ENCODE results near the gene COA8. TPM values are rescaled to one million over a fixed set of nuclear protein-coding genes. Genes with fewer than 3 reads are reported as not detected.

Gene COA8
- total RNA-seq, 2 donors from 2014 or later = 30.9 to 39.9 TPM

DNA sequence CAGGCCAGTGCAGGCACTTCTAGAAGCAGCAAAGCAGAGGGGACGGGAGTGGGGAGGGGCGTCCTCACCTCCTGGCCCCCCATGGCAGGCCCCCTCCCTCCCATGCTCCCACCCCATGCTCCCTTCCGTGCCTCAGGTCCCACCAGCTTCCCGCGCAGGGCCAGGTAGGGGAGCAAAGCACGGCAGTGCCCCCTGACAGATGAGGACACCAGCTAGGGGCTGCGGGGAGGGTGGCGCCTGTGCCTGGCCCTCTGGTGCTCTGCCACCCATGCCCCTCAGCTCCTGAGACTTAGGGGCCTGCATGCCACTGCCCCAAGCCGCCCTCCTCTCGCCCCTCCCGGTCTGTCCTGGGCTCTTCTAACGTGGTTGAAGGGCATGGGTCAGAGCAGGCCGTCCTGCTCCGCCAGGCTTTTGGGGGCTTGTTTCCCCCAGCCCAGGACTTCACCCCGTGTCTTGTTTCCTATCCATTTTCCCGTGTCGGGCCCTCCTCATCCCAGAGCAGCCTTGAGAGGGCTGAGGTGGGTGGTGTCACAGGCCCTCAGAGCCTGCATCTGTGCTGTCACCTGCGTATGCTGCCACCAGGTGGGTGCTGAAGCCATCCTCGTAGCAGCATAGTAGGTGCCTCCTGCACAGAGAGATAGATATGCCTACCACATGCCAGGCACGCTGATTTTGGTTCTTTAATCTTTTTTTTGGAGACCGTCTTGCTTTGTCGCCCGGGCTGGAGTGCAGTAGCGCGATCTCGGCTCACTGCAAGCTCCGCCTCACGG lies 23.5 kb upstream of the COA8 start:
- ATAC-seq (replicated peaks) = no peak
- Mint-ChIP-seq H3K4me1 (no peaks in the 10 kb centered on the region), H3K9me3 (no peaks in the 10 kb centered on the region), H3K4me3 (no peak overlapping the region), H3K27me3 (no peaks in the 10 kb centered on the region), H3K27ac (no peak overlapping the region), H3K36me3 (ENCODE audit: low read depth) (no peaks in the 10 kb centered on the region)

DNA sequence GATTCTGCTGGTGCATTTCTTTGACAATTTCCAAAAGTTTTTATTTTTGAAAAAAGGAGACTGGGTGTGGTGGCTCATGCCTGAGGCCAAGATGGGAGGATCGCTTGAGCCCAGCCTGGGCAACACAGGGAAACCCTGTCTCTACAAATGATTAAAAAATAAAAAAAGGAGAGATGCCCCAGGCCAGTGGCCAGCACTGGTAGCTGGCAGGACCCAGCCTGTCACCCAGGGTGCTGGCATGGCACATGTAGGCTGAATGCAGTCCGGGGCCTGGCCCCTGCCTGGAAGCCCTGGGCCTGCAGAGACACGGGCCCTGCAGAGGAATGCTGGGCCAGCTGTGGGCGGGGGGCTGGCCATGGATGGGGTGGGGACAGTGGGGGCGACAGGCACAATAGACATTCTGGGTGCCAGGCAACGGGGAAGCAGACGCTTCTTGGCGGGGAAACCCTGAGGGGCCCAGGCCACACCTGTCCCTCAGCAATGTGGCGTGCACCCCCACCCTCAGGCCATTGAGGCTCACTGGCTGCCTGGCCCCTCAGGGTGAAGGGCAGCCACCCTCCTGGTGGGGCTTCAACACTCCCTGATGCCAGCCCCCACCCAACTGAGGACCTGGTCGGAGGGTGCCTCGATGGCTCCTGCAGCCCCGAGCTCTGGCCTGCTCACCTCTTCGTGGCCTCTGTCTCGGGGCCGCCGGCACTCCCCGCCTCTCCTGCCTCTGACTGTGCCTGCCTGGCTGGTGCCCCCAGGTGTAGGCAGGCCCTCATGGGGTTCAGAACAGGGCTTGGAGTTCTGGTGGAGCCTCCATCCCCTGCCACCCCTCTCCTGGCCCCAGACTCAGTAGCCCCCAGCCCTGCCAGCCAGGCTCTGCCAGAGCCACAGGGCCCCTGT lies 21.7 kb upstream of the COA8 start:
- H3K27ac Mint-ChIP-seq = no peak overlapping the region

DNA sequence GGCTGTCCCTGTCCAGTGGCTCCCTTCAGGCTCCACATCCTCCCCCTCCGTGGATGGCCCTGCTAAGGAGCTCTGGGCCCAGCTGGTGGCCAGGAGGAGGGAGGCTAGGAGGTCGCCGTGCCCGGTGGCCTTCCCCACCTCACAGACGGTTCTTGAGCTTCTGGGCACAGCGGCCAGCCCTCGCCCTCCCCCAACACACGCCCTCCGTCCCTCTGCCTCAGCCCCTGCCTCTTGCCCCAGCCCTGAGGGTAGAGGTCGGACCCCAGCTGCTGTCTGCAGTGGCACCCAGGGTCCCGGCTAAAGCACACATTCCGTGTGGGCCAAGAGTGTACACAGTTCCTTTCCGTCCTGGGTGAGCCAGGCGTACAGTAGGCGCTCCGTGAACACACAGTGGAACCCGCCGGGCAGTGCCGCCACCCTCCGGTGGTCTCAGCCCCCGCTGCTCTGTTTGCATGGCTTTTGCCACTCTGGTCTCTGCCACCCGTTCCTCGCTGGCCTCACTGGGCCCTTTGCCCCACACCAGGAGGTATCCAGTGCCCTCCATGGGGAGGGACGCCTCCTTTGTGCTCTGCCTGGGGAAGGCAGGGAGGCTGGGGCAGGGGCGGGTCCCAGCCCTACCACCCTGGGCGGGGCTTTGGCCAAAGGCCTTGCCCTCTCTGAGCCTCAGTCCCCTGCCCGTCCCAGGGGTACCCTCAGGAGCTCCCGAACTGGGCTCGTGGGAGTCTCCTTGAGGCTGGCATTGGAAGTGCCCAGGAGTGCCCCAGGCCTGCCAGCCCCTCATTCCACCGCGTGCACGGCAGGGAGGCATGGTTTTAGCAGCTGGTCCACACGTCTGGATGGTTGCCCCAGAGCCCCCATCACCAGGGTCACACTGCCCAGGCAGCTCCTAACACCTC lies 20.8 kb upstream of the COA8 start:
- no peaks in the 10 kb centered on the region for H3K36me3 Mint-ChIP-seq (ENCODE audit: low read depth)
- no peaks in the 10 kb centered on the region for H3K27me3 Mint-ChIP-seq
- no peaks in the 10 kb centered on the region for H3K9me3 Mint-ChIP-seq
- no peak overlapping the region for H3K4me3 Mint-ChIP-seq
- no peaks in the 10 kb centered on the region for H3K4me1 Mint-ChIP-seq
- no peak for ATAC-seq (replicated peaks)
- H3K27ac Mint-ChIP-seq = no peak overlapping the region

More for the DNA sequence above, 21.7 kb upstream of the COA8 start:
- Mint-ChIP-seq H3K4me1 (no peaks in the 10 kb centered on the region), H3K36me3 (ENCODE audit: low read depth) (no peaks in the 10 kb centered on the region), H3K4me3 (no peak overlapping the region), H3K27me3 (no peaks in the 10 kb centered on the region), H3K9me3 (no peaks in the 10 kb centered on the region)
- ATAC-seq (replicated peaks) = no peak

DNA sequence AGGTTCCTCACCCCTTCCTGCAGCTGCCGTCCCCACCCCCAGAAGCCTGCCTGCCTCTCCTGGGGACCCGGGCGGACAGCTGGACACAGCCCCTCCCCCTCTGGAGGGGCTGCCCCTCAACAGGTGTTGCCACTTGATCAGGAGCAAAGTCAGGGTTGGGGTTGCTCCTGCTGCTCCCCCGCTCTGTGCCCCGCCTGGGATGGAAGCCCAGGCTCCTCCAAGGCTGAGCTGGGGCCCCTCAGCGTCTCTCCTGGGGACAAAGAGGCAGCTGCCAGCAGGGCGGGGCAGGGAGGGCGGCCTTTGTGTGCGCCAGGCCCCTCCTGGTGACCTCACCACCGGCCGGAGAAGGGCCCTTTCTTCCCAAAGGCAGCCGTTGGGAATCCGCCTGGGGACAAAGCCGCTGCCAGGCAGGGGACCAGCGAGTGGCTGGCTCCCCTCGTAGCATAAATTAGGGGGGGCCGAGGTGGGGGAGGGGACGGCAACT lies 20.1 kb upstream of the COA8 start:
- ATAC-seq (replicated peaks) = no peak
- H3K36me3 Mint-ChIP-seq (ENCODE audit: low read depth) = no peaks in the 10 kb centered on the region
- H3K9me3 Mint-ChIP-seq = no peaks in the 10 kb centered on the region
- H3K4me3 Mint-ChIP-seq = no peak overlapping the region
- no peaks in the 10 kb centered on the region for H3K4me1 Mint-ChIP-seq
- H3K27me3 Mint-ChIP-seq = no peaks in the 10 kb centered on the region
- H3K27ac Mint-ChIP-seq = no peak overlapping the region

DNA sequence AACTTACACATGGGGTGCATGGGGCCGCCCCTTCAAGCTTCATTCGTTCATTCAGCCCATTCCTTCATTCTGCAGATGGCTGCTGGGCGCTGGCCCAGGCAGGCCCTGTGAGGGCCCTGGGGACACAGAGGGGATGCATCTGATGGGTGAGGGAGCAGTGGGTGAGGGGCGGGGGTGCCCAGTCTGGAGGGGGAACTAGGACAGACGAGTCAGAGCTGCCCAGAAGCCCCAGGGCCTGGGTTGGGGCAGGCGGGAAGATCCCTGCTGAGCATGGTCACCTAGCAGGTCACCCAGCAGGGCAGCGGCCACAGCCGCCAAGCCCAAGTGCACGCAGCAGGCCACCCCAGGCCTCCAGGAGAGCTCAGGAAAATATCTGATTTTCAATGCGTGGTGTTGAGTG lies 19.6 kb upstream of the COA8 start:
- Mint-ChIP-seq H3K9me3 (no peaks in the 10 kb centered on the region), H3K4me1 (no peaks in the 10 kb centered on the region), H3K27ac (no peak overlapping the region), H3K27me3 (no peaks in the 10 kb centered on the region), H3K36me3 (ENCODE audit: low read depth) (no peaks in the 10 kb centered on the region), H3K4me3 (no peak overlapping the region)
- ATAC-seq (replicated peaks) = no peak

DNA sequence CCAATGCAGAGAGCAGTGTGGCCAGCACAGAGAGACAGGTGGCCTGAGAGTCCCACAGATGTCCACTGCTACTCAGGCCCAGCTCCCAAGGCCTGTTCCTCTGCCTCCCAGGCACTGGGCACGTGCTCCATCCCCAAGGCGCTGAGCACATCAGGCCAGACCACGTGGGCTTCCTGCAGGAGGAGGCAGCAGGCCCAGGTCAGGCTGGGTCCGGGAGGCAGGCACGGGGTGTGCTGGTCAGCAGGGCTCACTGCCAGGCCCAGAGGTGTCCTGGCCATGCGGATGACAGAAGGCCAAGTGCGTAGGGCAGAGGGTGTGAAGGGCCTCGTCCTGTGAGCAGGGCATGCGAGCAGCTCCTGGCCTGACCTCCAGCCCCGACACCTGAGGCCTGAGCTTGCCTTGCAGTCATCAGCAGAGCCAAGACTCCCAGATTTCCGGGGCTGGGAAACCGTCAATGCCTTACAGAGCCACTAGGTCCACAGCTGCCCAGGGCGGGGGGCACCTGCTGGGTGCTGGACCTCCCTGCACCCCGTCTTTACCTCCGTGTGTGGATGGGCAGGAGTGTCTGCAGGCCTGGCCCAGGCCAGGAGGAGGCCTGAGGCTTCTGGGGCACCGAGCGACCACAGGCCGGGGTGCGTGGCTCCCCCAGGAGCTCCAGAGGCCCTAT lies 18.9 kb upstream of the COA8 start:
- Mint-ChIP-seq H3K27ac (no peak overlapping the region), H3K4me1 (no peaks in the 10 kb centered on the region), H3K27me3 (no peaks in the 10 kb centered on the region), H3K4me3 (no peak overlapping the region), H3K9me3 (no peaks in the 10 kb centered on the region), H3K36me3 (ENCODE audit: low read depth) (no peaks in the 10 kb centered on the region)
- ATAC-seq (replicated peaks) = no peak

DNA sequence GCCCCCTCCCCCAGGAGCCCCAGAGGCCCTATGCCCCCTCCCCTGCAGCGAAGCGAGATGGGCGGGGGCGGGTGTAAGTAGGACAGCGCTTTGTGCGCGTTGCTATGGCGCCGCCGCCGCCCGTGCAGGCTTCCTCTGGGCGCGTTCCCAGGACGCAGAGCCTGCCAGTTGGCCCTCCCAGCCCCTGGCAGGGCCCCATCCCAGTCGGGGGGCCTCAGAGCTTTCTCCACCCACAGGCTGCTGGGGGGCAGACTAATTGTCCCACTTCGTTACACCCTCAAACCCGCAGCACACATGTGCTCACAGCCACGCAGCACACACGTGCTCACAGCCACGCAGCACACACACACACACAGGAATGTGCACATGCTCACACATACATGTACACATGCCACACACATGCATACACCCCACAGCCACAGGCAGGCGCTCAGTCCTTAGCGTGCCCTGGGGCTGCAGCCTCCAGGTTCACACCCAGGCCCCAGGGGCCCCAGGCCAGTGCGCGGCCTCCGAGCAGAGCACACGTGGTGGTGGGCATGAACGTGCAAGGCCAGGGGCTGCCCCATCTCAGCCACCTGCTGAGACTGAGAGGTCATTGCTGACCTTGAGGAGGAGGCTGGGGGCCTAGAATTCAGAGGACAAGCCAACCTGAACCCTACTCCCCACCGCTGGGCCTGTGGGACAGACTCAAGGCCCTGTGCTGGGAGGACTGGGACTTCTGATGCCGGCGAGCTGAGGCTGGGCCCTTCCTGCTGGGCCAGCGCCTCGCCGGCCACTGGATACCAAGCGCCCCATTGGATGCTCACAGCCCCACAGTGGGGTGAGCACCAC lies 18.2 kb upstream of the COA8 start:
- Mint-ChIP-seq H3K36me3 (ENCODE audit: low read depth) (no peaks in the 10 kb centered on the region), H3K9me3 (no peaks in the 10 kb centered on the region), H3K27me3 (no peaks in the 10 kb centered on the region), H3K4me3 (no peak overlapping the region), H3K4me1 (no peaks in the 10 kb centered on the region), H3K27ac (no peak overlapping the region)
- no peak for ATAC-seq (replicated peaks)

DNA sequence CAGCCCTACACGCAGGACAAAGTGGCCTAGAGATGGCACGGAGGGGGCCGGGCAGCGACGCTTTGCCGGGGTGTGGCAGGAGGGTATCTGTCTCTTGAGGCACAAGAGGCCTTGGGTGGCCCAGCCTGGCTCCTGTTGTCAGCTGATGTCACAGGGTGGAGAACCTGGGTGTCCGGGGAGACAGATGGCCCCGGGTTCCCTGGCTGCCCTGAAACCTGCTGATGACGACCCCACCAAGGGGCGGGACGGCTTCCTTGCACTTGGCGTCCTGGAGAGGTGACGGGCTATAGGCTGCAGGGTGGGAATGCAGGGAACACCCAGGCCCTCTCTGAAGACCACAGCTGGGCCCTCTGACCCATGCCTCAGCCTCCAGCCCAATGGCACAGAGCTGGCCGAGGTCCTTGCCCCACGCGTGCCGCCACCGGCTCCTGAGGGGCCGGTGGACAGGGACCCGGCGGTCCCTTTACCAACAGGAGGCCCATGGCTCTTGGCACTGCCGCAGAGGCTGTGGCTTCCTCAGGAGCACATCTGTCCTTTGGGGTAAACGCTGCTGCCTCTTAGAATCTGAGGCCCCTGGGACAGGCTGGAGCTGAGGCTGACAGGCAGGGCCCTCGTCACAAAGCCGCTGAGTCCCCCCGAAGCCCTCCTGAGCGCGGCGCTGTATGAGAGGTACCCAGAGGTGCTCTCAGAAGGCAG lies 17.4 kb upstream of the COA8 start:
- Mint-ChIP-seq H3K27me3 (no peaks in the 10 kb centered on the region), H3K9me3 (no peaks in the 10 kb centered on the region)

DNA sequence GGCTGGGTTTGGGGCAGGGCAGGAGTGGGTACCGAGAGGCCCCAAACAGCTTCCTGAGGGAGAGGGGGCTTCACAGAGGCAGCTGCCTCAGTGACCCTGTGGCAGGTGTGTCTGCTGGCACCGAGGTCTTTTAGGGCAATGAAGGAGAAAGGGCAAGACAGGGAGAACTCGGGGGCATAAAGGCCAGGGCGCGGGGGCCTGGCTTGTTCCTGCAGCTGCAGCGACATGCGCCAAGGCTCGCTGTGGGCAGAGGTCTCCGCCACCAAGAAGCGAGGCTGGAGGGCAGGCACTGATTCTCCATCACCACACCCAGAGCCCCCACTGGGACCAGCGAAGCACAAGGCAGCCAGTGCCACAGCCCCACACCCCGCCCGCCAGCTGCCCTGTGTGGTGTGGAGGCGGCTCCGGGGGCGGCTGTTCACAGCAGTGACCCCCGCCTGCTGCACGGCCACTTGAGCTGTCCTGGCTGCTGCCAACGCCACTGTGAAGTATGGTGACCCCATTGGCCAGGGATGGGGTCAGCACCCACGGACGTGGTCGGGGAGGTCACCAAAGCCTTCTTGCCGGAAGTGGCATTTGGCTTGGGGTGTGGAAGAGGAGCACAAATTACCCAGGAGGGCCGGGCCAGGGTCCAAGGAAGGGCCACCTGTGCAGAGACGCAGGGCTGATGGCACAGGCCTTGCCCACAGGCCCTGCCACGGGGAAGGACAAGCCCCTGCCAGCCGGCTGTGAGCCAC lies 16.7 kb upstream of the COA8 start:
- Mint-ChIP-seq H3K9me3 (no peaks in the 10 kb centered on the region), H3K4me3 (no peak overlapping the region), H3K27me3 (no peaks in the 10 kb centered on the region), H3K36me3 (ENCODE audit: low read depth) (no peaks in the 10 kb centered on the region), H3K4me1 (no peaks in the 10 kb centered on the region), H3K27ac (no peak overlapping the region)
- ATAC-seq (replicated peaks) = no peak

More for the DNA sequence above, 17.4 kb upstream of the COA8 start:
- no peak for ATAC-seq (replicated peaks)
- Mint-ChIP-seq H3K27ac (no peak overlapping the region), H3K36me3 (ENCODE audit: low read depth) (no peaks in the 10 kb centered on the region), H3K4me3 (no peak overlapping the region), H3K4me1 (no peaks in the 10 kb centered on the region)

DNA sequence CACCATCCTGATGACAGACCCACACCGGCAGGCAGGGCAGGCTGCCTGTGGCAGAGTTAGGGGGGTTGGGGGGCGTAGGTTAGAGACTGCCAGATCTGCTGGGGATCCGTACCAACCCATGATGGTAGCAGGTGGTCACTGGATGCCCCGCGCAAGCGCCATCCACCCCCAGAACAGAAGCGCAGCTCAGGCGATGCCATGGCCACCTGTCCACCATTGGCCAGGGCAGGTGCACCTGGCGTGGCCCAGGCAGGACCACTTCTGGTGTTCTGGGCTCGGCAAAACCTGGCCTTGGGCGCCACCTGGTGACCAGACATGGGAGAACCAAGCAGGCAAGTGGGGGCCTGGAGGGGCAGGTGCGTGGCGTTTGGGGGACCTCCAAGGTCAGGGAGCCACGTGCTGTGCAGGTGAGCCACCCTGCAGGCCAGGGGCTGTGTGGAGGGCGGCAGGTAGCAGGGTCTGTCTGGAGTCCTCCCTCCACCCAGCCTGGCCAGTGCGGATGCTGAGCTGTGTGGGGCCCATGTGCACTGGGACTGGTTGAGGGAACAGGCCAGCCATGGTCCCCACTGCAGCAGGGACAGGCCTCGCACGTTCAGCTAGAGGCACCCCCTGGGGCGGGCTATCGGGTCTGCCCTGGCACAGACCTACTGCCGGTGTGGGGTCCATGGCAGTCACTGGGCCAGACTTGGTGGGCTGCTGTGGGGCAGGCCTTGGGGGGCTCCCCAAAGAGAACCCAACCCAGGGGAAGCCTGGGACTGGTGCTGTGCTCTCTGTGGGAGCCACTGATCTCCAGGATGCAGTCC lies 15.9 kb upstream of the COA8 start:
- no peak overlapping the region for H3K27ac Mint-ChIP-seq
- no peaks in the 10 kb centered on the region for H3K4me1 Mint-ChIP-seq
- H3K9me3 Mint-ChIP-seq = no peaks in the 10 kb centered on the region
- no peaks in the 10 kb centered on the region for H3K36me3 Mint-ChIP-seq (ENCODE audit: low read depth)
- ATAC-seq (replicated peaks) = peak; percentile 78
- no peak overlapping the region for H3K4me3 Mint-ChIP-seq
- H3K27me3 Mint-ChIP-seq = no peaks in the 10 kb centered on the region

DNA sequence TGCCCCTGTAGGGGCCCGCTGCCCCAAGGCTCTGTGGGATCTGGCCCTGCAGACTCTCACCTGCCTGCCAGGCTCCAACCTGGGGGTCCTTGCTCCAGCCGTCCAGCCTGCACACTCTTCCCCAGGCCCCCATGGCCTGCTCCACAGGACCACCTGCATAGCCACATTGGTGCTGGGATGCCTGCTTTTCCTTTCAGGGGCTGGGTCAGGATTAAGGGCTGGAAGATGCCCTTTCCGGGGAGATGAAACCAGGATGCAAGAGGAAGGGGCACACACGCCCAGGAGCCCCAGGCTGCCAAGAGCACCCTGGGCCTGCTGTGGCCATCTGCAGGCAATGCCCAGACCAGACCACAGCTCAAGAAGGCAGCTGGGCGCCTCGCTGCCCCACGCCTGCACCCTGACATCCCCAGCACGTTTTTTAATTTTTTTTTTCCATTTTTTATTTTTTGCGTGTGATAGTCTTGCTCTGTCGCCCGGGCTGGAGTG lies 15.3 kb upstream of the COA8 start:
- Mint-ChIP-seq H3K9me3 (no peaks in the 10 kb centered on the region), H3K27me3 (no peaks in the 10 kb centered on the region)
- ATAC-seq (replicated peaks) = no peak

More for the DNA sequence above, 15.3 kb upstream of the COA8 start:
- Mint-ChIP-seq H3K27ac (no peak overlapping the region), H3K4me3 (no peak overlapping the region), H3K4me1 (no peaks in the 10 kb centered on the region), H3K36me3 (ENCODE audit: low read depth) (no peaks in the 10 kb centered on the region)
